ENCODE results near the gene PTPRD. TPM values are rescaled to one million over a fixed set of nuclear protein-coding genes. Genes with fewer than 3 reads are reported as not detected.

The PTPRD gene
- total RNA-seq, 4 donors from 2014 or later = 0.78 to 11.7 (median 1.6) TPM

GRCh38 chr9:8817335-8817734 is 1795.5 kb downstream of the PTPRD start:
- Histone ChIP-seq H3K27ac (no peak overlapping the region), H3K4me3 (no peak overlapping the region), H3K27me3 (no peaks in the 10 kb centered on the region), H3K9me3 (no peaks in the 10 kb centered on the region), H3K4me1 (no peaks in the 10 kb centered on the region), H3K36me3 (no peaks in the 10 kb centered on the region)
- DNase-seq (no peak), ATAC-seq (no peak)
- intact Hi-C loops (cut with DNase I; ENCODE audit: low total_unique reads) (no loop called here), in situ Hi-C loops (cut with MboI; ENCODE audit: low sequenced_read_pairs in 4 of 4) (no loop called here)
- TF ChIP-seq POLR2A (IDR thresholded peaks at IDR 0.05) (no peak), CTCF (IDR thresholded peaks at IDR 0.05 in 4 of 5, conservative IDR thresholded peaks at IDR 0.05 in 1 of 5) (no peak)

- H3K27me3 ChIP-seq = no peaks in the 10 kb centered on the region
- H3K4me3 ChIP-seq = no peak overlapping the region
- no peaks in the 10 kb centered on the region for H3K9me3 ChIP-seq
- ATAC-seq (no peak), DNase-seq (no peak)
- no peak overlapping the region for H3K27ac ChIP-seq
- no peaks in the 10 kb centered on the region for H3K36me3 ChIP-seq
- no peaks in the 10 kb centered on the region for H3K4me1 ChIP-seq
- in situ Hi-C loops (cut with MboI; ENCODE audit: low sequenced_read_pairs in 4 of 4) (no loop called here), intact Hi-C loops (cut with DNase I; ENCODE audit: low total_unique reads) (no loop called here)
- TF ChIP-seq CTCF (IDR thresholded peaks at IDR 0.05 in 4 of 5, conservative IDR thresholded peaks at IDR 0.05 in 1 of 5) (no peak), POLR2A (IDR thresholded peaks at IDR 0.05) (no peak)
Observed at GRCh38 chr9:8816361-8816760, 1796.4 kb downstream of the PTPRD start.

GRCh38 chr9:8815931-8816330 is 1796.9 kb downstream of the PTPRD start:
- in situ Hi-C loops (cut with MboI; ENCODE audit: low sequenced_read_pairs in 4 of 4) = no loop called here
- no peak for DNase-seq
- Histone ChIP-seq H3K9me3 (no peaks in the 10 kb centered on the region), H3K4me1 (no peaks in the 10 kb centered on the region), H3K27ac (no peak overlapping the region), H3K4me3 (no peak overlapping the region), H3K27me3 (no peaks in the 10 kb centered on the region), H3K36me3 (no peaks in the 10 kb centered on the region)
- TF ChIP-seq CTCF (IDR thresholded peaks at IDR 0.05 in 4 of 5, conservative IDR thresholded peaks at IDR 0.05 in 1 of 5) = no peak
- TF ChIP-seq POLR2A (IDR thresholded peaks at IDR 0.05) = no peak
- intact Hi-C loops (cut with DNase I; ENCODE audit: low total_unique reads) = no loop called here
- ATAC-seq = no peak

GRCh38 chr9:8815219-8815618 is 1797.6 kb downstream of the PTPRD start:
- intact Hi-C loops (cut with DNase I; ENCODE audit: low total_unique reads) = no loop called here

More at GRCh38 chr9:8815219-8815618, 1797.6 kb downstream of the PTPRD start:
- no peaks in the 10 kb centered on the region for H3K4me1 ChIP-seq
- DNase-seq (no peak), ATAC-seq (no peak)
- in situ Hi-C loops (cut with MboI; ENCODE audit: low sequenced_read_pairs in 4 of 4) = no loop called here
- no peak overlapping the region for H3K4me3 ChIP-seq
- no peak for TF ChIP-seq CTCF (IDR thresholded peaks at IDR 0.05 in 4 of 5, conservative IDR thresholded peaks at IDR 0.05 in 1 of 5)
- no peak for TF ChIP-seq POLR2A (IDR thresholded peaks at IDR 0.05)
- H3K36me3 ChIP-seq = no peaks in the 10 kb centered on the region
- no peaks in the 10 kb centered on the region for H3K27me3 ChIP-seq
- H3K9me3 ChIP-seq = no peaks in the 10 kb centered on the region
- H3K27ac ChIP-seq = no peak overlapping the region
